Measurements from ENCODE around the gene STAB1.

The STAB1 gene

GRCh38 chr3:52503788-52504424, 8.8 kb downstream of the STAB1 start:
- in situ Hi-C loops (cut with MboI; ENCODE audit: low sequenced_read_pairs): no loop called here

GRCh38 chr3:52504977-52505376, 9.8 kb downstream of the STAB1 start:
- in situ Hi-C loops (cut with MboI; ENCODE audit: low sequenced_read_pairs): no loop called here

GRCh38 chr3:52506266-52506966, 11.3 kb downstream of the STAB1 start:
- in situ Hi-C loops (cut with MboI; ENCODE audit: low sequenced_read_pairs): no loop called here

- in situ Hi-C loops (cut with MboI; ENCODE audit: low sequenced_read_pairs): no loop called here
These were observed 12.2 kb downstream of the STAB1 start for GRCh38 chr3:52507359-52507758.

- in situ Hi-C loops (cut with MboI; ENCODE audit: low sequenced_read_pairs): no loop called here
These were observed 14.7 kb downstream of the STAB1 start for GRCh38 chr3:52509753-52510328.

- in situ Hi-C loops (cut with MboI; ENCODE audit: low sequenced_read_pairs): no loop called here
These were observed 16.4 kb downstream of the STAB1 start for GRCh38 chr3:52511509-52511908.

- in situ Hi-C loops (cut with MboI; ENCODE audit: low sequenced_read_pairs): no loop called here
These were observed 17.0 kb downstream of the STAB1 start for GRCh38 chr3:52512105-52512504.

GRCh38 chr3:52512727-52513126, 17.6 kb downstream of the STAB1 start:
- in situ Hi-C loops (cut with MboI; ENCODE audit: low sequenced_read_pairs): no loop called here

GRCh38 chr3:52513281-52513680, 18.1 kb downstream of the STAB1 start:
- in situ Hi-C loops (cut with MboI; ENCODE audit: low sequenced_read_pairs): no loop called here

- in situ Hi-C loops (cut with MboI; ENCODE audit: low sequenced_read_pairs): no loop called here
These were observed 19.4 kb downstream of the STAB1 start for GRCh38 chr3:52514576-52514975.

GRCh38 chr3:52515192-52515591, 20.1 kb downstream of the STAB1 start:
- in situ Hi-C loops (cut with MboI; ENCODE audit: low sequenced_read_pairs): no loop called here

GRCh38 chr3:52516509-52517195, 21.5 kb downstream of the STAB1 start:
- in situ Hi-C loops (cut with MboI; ENCODE audit: low sequenced_read_pairs): no loop called here

GRCh38 chr3:52517796-52518722, 22.9 kb downstream of the STAB1 start:
- in situ Hi-C loops (cut with MboI; ENCODE audit: low sequenced_read_pairs): no loop called here

- in situ Hi-C loops (cut with MboI; ENCODE audit: low sequenced_read_pairs): no loop called here
These were observed 23.7 kb downstream of the STAB1 start for GRCh38 chr3:52518723-52519444.

- in situ Hi-C loops (cut with MboI; ENCODE audit: low sequenced_read_pairs): no loop called here
These were observed 24.5 kb downstream of the STAB1 start for GRCh38 chr3:52519445-52520140.

GRCh38 chr3:52520141-52520667, 25.1 kb downstream of the STAB1 start:
- in situ Hi-C loops (cut with MboI; ENCODE audit: low sequenced_read_pairs): no loop called here

GRCh38 chr3:52520716-52521487, 25.8 kb downstream of the STAB1 start:
- in situ Hi-C loops (cut with MboI; ENCODE audit: low sequenced_read_pairs): no loop called here

GRCh38 chr3:52521488-52521824, 26.3 kb downstream of the STAB1 start:
- in situ Hi-C loops (cut with MboI; ENCODE audit: low sequenced_read_pairs): no loop called here
